ENCODE measurements around the gene HDAC4.
A peak's percentile ranks its signal among the peaks of the same experiment; 100 is the strongest.

HDAC4 gene

GRCh38 chr2:239268549-239268948, 132.3 kb downstream of the HDAC4 start:
- TF ChIP-seq CTCF (conservative IDR thresholded peaks at IDR 0.05; ENCODE audit: low read length): no peak
- no peak overlapping the region for H3K4me3 ChIP-seq (ENCODE audit: low read length)
- no peak for DNase-seq (ENCODE audit: low read depth)

- TF ChIP-seq CTCF (conservative IDR thresholded peaks at IDR 0.05; ENCODE audit: low read length): no peak
- no peak overlapping the region for H3K4me3 ChIP-seq (ENCODE audit: low read length)
- DNase-seq (ENCODE audit: low read depth): no peak
Measured at GRCh38 chr2:239268082-239268481, 132.7 kb downstream of the HDAC4 start.

GRCh38 chr2:239267288-239267951, 133.4 kb downstream of the HDAC4 start:
- H3K4me3 ChIP-seq (ENCODE audit: low read length): no peak overlapping the region
- peak; percentile 42 for TF ChIP-seq CTCF (conservative IDR thresholded peaks at IDR 0.05; ENCODE audit: low read length)
- DNase-seq (ENCODE audit: low read depth): peak; percentile 91

GRCh38 chr2:239266779-239267287, 134.0 kb downstream of the HDAC4 start:
- TF ChIP-seq CTCF (conservative IDR thresholded peaks at IDR 0.05; ENCODE audit: low read length): no peak
- H3K4me3 ChIP-seq (ENCODE audit: low read length): no peak overlapping the region
- DNase-seq (ENCODE audit: low read depth): no peak

- DNase-seq (ENCODE audit: low read depth): no peak
- no peak for TF ChIP-seq CTCF (conservative IDR thresholded peaks at IDR 0.05; ENCODE audit: low read length)
- no peak overlapping the region for H3K4me3 ChIP-seq (ENCODE audit: low read length)
Measured at GRCh38 chr2:239266434-239266766, 134.4 kb downstream of the HDAC4 start.

GRCh38 chr2:239265681-239266433, 135.0 kb downstream of the HDAC4 start:
- TF ChIP-seq CTCF (conservative IDR thresholded peaks at IDR 0.05; ENCODE audit: low read length): no peak
- no peak for DNase-seq (ENCODE audit: low read depth)
- no peak overlapping the region for H3K4me3 ChIP-seq (ENCODE audit: low read length)
